Smooth muscle cell (in vitro differentiated cells): ENCODE results near the gene NLRP1. TPM values are rescaled to one million over a fixed set of nuclear protein-coding genes. Genes with fewer than 3 reads are reported as not detected.

Experiments used
- DNase-seq: peaks from one replicate; lab custom pipeline; 2025; ENCODE audit not compliant: unreplicated experiment; lab: John Stamatoyannopoulos, UW
- H2AFZ ChIP-seq: fragments of 200-600 bp; sonication (generic); 2 replicates; pipeline ENCODE4 v1.6.0; 2016; ENCODE audit warnings: antibody characterized with exemption, low read depth, mild to moderate bottlenecking
- H3F3A ChIP-seq: fragments of 200-600 bp; sonication (generic); 2 replicates; pipeline ENCODE4 v1.6.0; 2017; ENCODE audit warnings: antibody characterized with exemption, low read depth
- H3K27ac ChIP-seq: fragments of 200-600 bp; sonication (generic); 2 replicates; pipeline ENCODE4 v1.5.1; 2016; ENCODE audit warnings: low read depth, mild to moderate bottlenecking
- H3K27me3 ChIP-seq: fragments of 200-600 bp; sonication (generic); 2 replicates; pipeline ENCODE4 v1.6.1; 2016; ENCODE audit warnings: low read depth, mild to moderate bottlenecking
- H3K36me3 ChIP-seq: fragments of 200-600 bp; sonication (generic); 2 replicates; pipeline ENCODE4 v1.5.1; 2016; ENCODE audit warnings: low read depth
- H3K4me1 ChIP-seq: fragments of 200-600 bp; sonication (generic); 2 replicates; pipeline ENCODE4 v1.5.1; 2016; ENCODE audit warnings: low read depth
- H3K4me2 ChIP-seq: fragments of 200-600 bp; sonication (generic); 2 replicates; pipeline ENCODE4 v1.6.0; 2016; ENCODE audit warnings: mild to moderate bottlenecking
- H3K4me3 ChIP-seq: fragments of 200-600 bp; sonication (generic); 2 replicates; pipeline ENCODE4 v1.5.1; 2016; ENCODE audit warnings: mild to moderate bottlenecking
- H3K79me2 ChIP-seq: fragments of 200-600 bp; sonication (generic); 2 replicates; pipeline ENCODE4 v1.6.0; 2016; ENCODE audit warnings: low read depth, mild to moderate bottlenecking
- H3K9ac ChIP-seq: fragments of 200-600 bp; sonication (generic); 2 replicates; pipeline ENCODE4 v1.6.0; 2016; ENCODE audit warnings: low read depth
- H3K9me3 ChIP-seq: fragments of 200-600 bp; sonication (generic); replicated peaks from 2 replicates; pipeline ENCODE4 v1.5.1; 2016; ENCODE audit warnings: low read depth
- H4K20me1 ChIP-seq: fragments of 200-600 bp; sonication (generic); 2 replicates; pipeline ENCODE4 v1.6.0; 2016; ENCODE audit warnings: low read depth
- WGBS: methylation state at CpG from one replicate; pipeline ENCODE4 v1.1.7; 2016; ENCODE audit warnings: low lambda C conversion rate; 5-methylcytosine and 5-hydroxymethylcytosine counted together
- polyA plus RNA-seq: library from polyadenylated mRNA; unstranded; fragments of >200 nt; fragmentation: Nextera tagmentation; extraction: Ambion mirVana; gene quantifications from 2 replicates; pipeline ENCODE4 v1.2.1, GENCODE V29; 2016
- total RNA-seq: library from RNA; depleted of rRNA; stranded (reverse); fragments of >200 nt; gene quantifications from 2 replicates; pipeline ENCODE4 v1.2.3, GENCODE V29; 2014
- TF ChIP-seq, protein P1 (sequence below): fragments of 200-600 bp; sonication (generic); IDR thresholded peaks from 2 replicates; pipeline ENCODE4 v1.5.1; 2017; ENCODE audit warnings: borderline replicate concordance, mild to moderate bottlenecking, antibody characterized with exemption; ENCODE audit not compliant: insufficient read depth, poor library complexity, severe bottlenecking

The NLRP1 gene
- total and polyA plus RNA-seq, 2 experiments from 2014 or later = 47.2 to 75.7 TPM

DNA sequence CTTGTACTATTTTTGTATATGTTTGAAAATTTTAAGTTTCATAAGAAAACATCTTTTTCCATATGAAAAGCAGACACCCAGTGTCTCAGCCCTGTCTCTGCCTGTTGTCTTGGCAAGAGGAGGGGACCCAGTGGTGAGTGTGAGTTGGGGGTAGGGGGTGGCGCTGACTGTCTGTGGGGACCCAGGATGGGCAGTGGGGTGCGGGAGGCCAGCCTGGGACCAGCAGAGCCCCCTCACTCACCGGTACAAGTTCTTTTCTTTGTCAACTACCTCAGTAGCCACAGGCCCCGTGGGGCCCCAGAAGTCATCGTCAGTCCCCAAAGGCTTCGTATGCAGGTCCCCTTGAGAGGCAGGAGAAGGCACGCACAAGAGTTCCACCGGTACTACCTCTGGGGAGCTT, 51.7 kb downstream of the NLRP1 start:
- WGBS = 92% methylated on average over 8 of the region's 8 CpGs
- Histone ChIP-seq H3K9me3 (no peaks in the 10 kb centered on the region), H3K36me3 (no peaks in the 10 kb centered on the region), H3K4me2 (no peak overlapping the region), H3K79me2 (no peaks in the 10 kb centered on the region), H3F3A (peaks cover 3% of the 10 kb centered on the region), H3K27me3 (no peaks in the 10 kb centered on the region), H3K4me1 (no peaks in the 10 kb centered on the region), H3K27ac (no peak overlapping the region), H2AFZ (no peak overlapping the region), H3K9ac (no peak overlapping the region), H3K4me3 (no peak overlapping the region), H4K20me1 (no peaks in the 10 kb centered on the region)
- TF ChIP-seq, protein P1, sequence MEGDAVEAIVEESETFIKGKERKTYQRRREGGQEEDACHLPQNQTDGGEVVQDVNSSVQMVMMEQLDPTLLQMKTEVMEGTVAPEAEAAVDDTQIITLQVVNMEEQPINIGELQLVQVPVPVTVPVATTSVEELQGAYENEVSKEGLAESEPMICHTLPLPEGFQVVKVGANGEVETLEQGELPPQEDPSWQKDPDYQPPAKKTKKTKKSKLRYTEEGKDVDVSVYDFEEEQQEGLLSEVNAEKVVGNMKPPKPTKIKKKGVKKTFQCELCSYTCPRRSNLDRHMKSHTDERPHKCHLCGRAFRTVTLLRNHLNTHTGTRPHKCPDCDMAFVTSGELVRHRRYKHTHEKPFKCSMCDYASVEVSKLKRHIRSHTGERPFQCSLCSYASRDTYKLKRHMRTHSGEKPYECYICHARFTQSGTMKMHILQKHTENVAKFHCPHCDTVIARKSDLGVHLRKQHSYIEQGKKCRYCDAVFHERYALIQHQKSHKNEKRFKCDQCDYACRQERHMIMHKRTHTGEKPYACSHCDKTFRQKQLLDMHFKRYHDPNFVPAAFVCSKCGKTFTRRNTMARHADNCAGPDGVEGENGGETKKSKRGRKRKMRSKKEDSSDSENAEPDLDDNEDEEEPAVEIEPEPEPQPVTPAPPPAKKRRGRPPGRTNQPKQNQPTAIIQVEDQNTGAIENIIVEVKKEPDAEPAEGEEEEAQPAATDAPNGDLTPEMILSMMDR = no peak
- no peak for DNase-seq

DNA sequence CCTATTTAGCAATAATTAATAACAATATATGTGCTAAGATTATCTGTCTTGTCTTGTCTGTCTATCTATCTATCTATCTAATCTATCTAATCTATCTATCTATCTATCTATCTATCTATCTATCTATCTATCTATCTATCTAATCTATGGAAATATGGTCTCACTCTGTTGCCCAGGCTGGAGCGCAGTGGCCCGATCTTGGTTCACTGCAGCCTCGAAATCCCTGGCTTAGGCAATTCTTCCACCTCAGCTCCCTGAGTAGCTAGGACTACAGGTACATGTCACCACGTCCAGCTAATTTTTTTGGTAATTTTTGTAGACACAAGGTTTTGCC, 53.3 kb downstream of the NLRP1 start:
- Histone ChIP-seq H3K9me3 (no peaks in the 10 kb centered on the region), H3K36me3 (no peaks in the 10 kb centered on the region), H3K79me2 (no peaks in the 10 kb centered on the region), H3K27ac (no peak overlapping the region), H4K20me1 (no peaks in the 10 kb centered on the region), H2AFZ (no peak overlapping the region), H3K9ac (no peak overlapping the region), H3F3A (peaks cover 4% of the 10 kb centered on the region), H3K27me3 (no peaks in the 10 kb centered on the region), H3K4me3 (no peak overlapping the region), H3K4me2 (no peak overlapping the region), H3K4me1 (peaks cover 10% of the 10 kb centered on the region)
- TF ChIP-seq, protein P1 = no peak
- DNase-seq = no peak
- WGBS = 89% methylated on average over 4 of the region's 4 CpGs

DNA sequence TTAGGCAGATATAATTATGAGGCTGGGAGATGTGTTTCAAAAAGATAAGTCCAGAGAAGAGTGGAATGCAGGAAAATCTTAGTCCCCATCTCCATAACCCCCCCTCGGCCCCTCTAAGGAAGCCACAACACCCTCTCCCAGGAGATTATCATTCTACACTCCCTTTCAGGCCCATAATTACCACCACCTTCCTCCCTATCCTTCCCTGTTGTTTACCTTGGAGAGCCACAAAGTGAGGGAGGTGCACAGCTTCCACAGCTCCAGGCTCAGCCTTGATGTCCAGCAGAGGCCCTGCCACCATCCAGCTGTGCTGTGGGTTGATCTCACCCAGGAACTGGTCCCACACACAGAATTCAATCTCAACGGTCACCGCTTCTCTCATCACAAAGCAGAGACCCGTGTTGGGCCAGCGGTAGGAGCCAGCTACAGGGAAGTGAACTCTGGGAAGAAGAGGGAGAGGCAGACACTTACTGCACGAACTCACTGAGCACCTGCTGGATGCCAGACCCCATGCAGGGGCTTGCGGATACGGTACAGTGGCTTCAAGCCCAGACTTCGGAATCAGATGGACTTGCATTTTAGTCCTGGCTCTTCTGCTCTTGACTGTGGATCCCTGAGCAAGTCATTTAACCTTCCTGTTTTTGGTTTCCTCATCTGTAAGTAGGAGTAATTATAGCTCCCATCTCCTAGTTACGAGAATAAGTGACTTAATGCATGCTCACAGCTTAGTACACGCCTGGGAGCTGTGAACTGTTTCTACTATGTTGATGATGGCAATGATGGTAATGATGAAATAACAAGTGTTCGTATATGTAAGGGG, 53.8 kb downstream of the NLRP1 start:
- H3K9ac ChIP-seq = no peak overlapping the region
- no peak overlapping the region for H3K4me3 ChIP-seq
- H2AFZ ChIP-seq = no peak overlapping the region
- WGBS = 91% methylated on average over 12 of the region's 12 CpGs
- H3K4me2 ChIP-seq = no peak overlapping the region
- peaks cover 10% of the 10 kb centered on the region for H3K4me1 ChIP-seq
- TF ChIP-seq, protein P1 = no peak
- no peaks in the 10 kb centered on the region for H3K27me3 ChIP-seq
- no peak overlapping the region for H3K27ac ChIP-seq
- H3F3A ChIP-seq = peaks cover 4% of the 10 kb centered on the region
- no peaks in the 10 kb centered on the region for H3K79me2 ChIP-seq
- no peaks in the 10 kb centered on the region for H3K36me3 ChIP-seq
- H3K9me3 ChIP-seq = no peaks in the 10 kb centered on the region
- H4K20me1 ChIP-seq = no peaks in the 10 kb centered on the region
- no peak for DNase-seq

DNA sequence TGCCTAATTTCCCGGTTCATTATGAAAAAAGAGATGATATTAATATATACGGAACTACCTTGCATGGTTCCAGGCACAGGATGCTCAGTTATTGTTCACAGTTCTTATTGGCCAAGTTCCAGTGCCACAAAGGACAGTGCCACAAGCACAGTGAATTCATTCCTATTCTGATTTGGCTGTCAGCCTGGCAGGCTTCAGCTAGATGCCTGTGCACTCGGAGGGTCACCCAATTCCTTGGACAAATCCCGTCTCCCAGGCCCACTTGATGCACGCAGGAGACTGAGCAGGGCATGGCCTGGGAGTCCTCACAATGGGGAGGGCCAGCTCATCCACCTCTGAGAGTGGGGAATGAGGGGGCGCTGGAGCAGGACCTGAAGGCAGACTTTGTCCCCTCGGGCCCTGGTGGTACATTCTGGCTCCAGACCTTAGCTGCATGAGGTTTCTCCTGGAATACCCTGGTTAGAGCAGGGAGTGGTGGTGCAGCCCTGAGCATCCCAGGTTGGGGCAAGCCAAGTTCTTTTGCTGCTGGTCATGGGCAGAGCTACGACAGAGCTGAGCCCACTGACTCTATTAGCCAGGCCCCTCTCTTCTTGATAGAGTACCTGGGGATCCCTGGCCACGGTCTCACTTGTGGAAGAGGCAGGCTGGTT, 56.6 kb downstream of the NLRP1 start:
- H3K9ac ChIP-seq = peak overlapping the region; percentile 87

More for the DNA sequence above, 56.6 kb downstream of the NLRP1 start:
- Histone ChIP-seq H3K79me2 (no peaks in the 10 kb centered on the region), H3K27ac (peak overlapping the region; percentile 98), H3K27me3 (no peaks in the 10 kb centered on the region), H3F3A (peaks cover 4% of the 10 kb centered on the region), H4K20me1 (no peaks in the 10 kb centered on the region), H3K9me3 (no peaks in the 10 kb centered on the region), H3K4me1 (peaks cover 10% of the 10 kb centered on the region), H3K4me2 (peak overlapping the region; percentile 66), H3K4me3 (no peak overlapping the region), H2AFZ (peak overlapping the region; percentile 30), H3K36me3 (no peaks in the 10 kb centered on the region)
- TF ChIP-seq, protein P1 = no peak
- DNase-seq = no peak
- 95% methylated on average over 9 of the region's 9 CpGs for WGBS
